ENCODE measurements around the gene CARMIL1.

- TF ChIP-seq CTCF (IDR thresholded peaks at IDR 0.05; ENCODE audit: insufficient read depth, low read depth, low read length) (no peak), EZH2 (IDR thresholded peaks at IDR 0.05; ENCODE audit: insufficient read depth, low read length) (no peak)
These were observed 110.3 kb downstream of the CARMIL1 start for GRCh38 chr6:25389471-25389870.

Data from astrocyte (in vitro differentiated cells and primary cell).